ENCODE data around the gene FADS1. TPM values are rescaled to one million over a fixed set of nuclear protein-coding genes. Genes with fewer than 3 reads are reported as not detected.
A peak's percentile ranks its signal among the peaks of the same experiment; 100 is the strongest.

Gene FADS1
- total and polyA plus RNA-seq, 2 of the 8 experiments (the other 6 are each of a cell fraction or from before 2014, with no cell fraction given) = 115 to 141 TPM

GRCh38 chr11:61814958-61815789, 1.6 kb downstream of the FADS1 start:
- H2BK5ac ChIP-seq (ENCODE audit: low read depth, low read length) = peak overlapping the region; percentile 94
- peak in 1 of 2 experiments; percentile 68; a peak in 1 of 4 replicates for TF ChIP-seq HDAC2 (IDR thresholded peaks at IDR 0.05; ENCODE audit: borderline replicate concordance in 1 of 2, low read depth in 2 of 2, low read length in 2 of 2)
- peak; percentile 92 for TF ChIP-seq TAF7 (optimal IDR thresholded peaks at IDR 0.05; ENCODE audit: borderline replicate concordance, low read depth, low read length)
- TF ChIP-seq POLR2A (IDR thresholded peaks at IDR 0.05; ENCODE audit: control extremely low read depth in 1 of 2, low read depth in 2 of 2, low read length in 2 of 2) = peak in 1 of 2 experiments; percentile 53; a peak in 2 of 3 replicates
- TF ChIP-seq, protein P1, sequence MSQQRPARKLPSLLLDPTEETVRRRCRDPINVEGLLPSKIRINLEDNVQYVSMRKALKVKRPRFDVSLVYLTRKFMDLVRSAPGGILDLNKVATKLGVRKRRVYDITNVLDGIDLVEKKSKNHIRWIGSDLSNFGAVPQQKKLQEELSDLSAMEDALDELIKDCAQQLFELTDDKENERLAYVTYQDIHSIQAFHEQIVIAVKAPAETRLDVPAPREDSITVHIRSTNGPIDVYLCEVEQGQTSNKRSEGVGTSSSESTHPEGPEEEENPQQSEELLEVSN (IDR thresholded peaks at IDR 0.05) = peak; percentile 31; the same call in 1 of the 2 replicates
- TF ChIP-seq SIN3A (conservative IDR thresholded peaks at IDR 0.05 in 1 of 2, IDR thresholded peaks at IDR 0.05 in 1 of 2; ENCODE audit: low read depth in 1 of 2, low read length in 2 of 2) = peak in 1 of 2 experiments; percentile 22; a peak in 2 of 4 replicates
- no peak for TF ChIP-seq EGR1 (IDR thresholded peaks at IDR 0.05; ENCODE audit: borderline replicate concordance, low read depth, low read length)
- TF ChIP-seq CEBPB (IDR thresholded peaks at IDR 0.05; ENCODE audit: low read depth, low read length) = 0 out of 2 replicates have a peak, but pooled peaks have one; percentile 2
- TF ChIP-seq CHD2 (IDR thresholded peaks at IDR 0.05; ENCODE audit: low read length) = 0 out of 2 replicates have a peak, but pooled peaks have one; percentile 7

More at GRCh38 chr11:61814958-61815789, 1.6 kb downstream of the FADS1 start:
- H3K23me2 ChIP-seq (ENCODE audit: low read depth, low read length) = peaks cover 7% of the 10 kb centered on the region; the same call in 1 of the 2 replicates
- H2BK20ac ChIP-seq (ENCODE audit: low read length) = peak overlapping the region; percentile 88
- peak overlapping the region; percentile 1 for H3K14ac ChIP-seq (ENCODE audit: insufficient read length)
- peak overlapping the region; percentile 74 to 92 (median 76) for H3K4me3 ChIP-seq (ENCODE audit: extremely low read depth in 1 of 4, insufficient read depth in 2 of 4, low read depth in 3 of 4, low read length in 4 of 4)
- peak overlapping the region; percentile 98 for H4K5ac ChIP-seq (ENCODE audit: insufficient read length, low read depth, low read length)
- no peak overlapping the region for H3K23ac ChIP-seq (ENCODE audit: insufficient read length)
- CTCF ChIA-PET (ENCODE audit: partially characterized antibody) = interaction anchor here (0.8 to 10.2 kb wide), 14 partner anchors 7 to 267 kb away, joined by 3 to 118 read pairs (median 4); partner anchors contain the start of gene FEN1
- H3K18ac ChIP-seq (ENCODE audit: extremely low read depth, low read length) = peak overlapping the region; percentile 99
- peaks cover 0 to 2% of the 10 kb centered on the region in 2 experiments; a peak in 1 of 4 replicates for H3K9me3 ChIP-seq (ENCODE audit: insufficient read depth in 2 of 2, low read depth in 1 of 2, low read length in 1 of 2)
- H3K9ac ChIP-seq (replicated peaks in 1 of 4; ENCODE audit: extremely low read depth in 1 of 4, low read depth in 3 of 4, low read length in 3 of 4) = peak overlapping the region; percentile 84 to 98 (median 90)
- H3K4ac ChIP-seq (replicated peaks; ENCODE audit: insufficient read length, low read depth, low read length) = peak overlapping the region; percentile 90
- POLR2A ChIA-PET (ENCODE audit: partially characterized antibody) = interaction anchor here (0.6 to 16.2 kb wide), 24 partner anchors 13 to 333 kb away, joined by 3 to 354 read pairs (median 4); partner anchors contain the start of genes FADS2, FEN1 and TMEM258
- FAIRE-seq = no peak
- peak overlapping the region; percentile 81 to 87 for H3K4me2 ChIP-seq (ENCODE audit: insufficient read depth in 1 of 2, low read depth in 2 of 2, low read length in 2 of 2)
- H2AFZ ChIP-seq (ENCODE audit: low read length) = 0 out of 2 replicates have a peak overlapping the region, but pooled peaks have one; percentile 19
- peak overlapping the region; percentile 98 for H3K56ac ChIP-seq (replicated peaks; ENCODE audit: insufficient read length, low read depth, low read length)
- DNase-seq (ENCODE audit: low read depth in 1 of 2, low spot score in 2 of 2) = peak; percentile 96 to 97
- H2AK5ac ChIP-seq (ENCODE audit: low read depth, low read length) = peak overlapping the region; percentile 97
- H3K79me2 ChIP-seq (ENCODE audit: control insufficient read depth in 1 of 2, insufficient read depth in 2 of 2, low read length in 2 of 2) = peaks cover 0 to 37% of the 10 kb centered on the region in 2 experiments; a peak in 2 of 4 replicates
- 5% methylated on average over 62 of the region's 66 CpGs; no CpG with 5 or more reads in 1 of the 2 experiments for WGBS, 2 experiments (ENCODE audit: extremely low coverage in 1 of 2, insufficient coverage in 1 of 2, insufficient read length in 1 of 2, insufficient replicate concordance in 2 of 2, low coverage in 1 of 2, low lambda C conversion rate in 2 of 2, missing lambda C conversion rate in 1 of 2)
- H4K91ac ChIP-seq (replicated peaks; ENCODE audit: insufficient read length, low read length) = peak overlapping the region; percentile 97
- peaks cover 16 to 39% (median 29%) of the 10 kb centered on the region in 4 experiments for H3K36me3 ChIP-seq (ENCODE audit: control insufficient read depth in 2 of 4, insufficient read depth in 4 of 4, low read length in 3 of 4)
- peaks cover 0 to 5% of the 10 kb centered on the region in 2 experiments for H4K20me1 ChIP-seq (replicated peaks in 1 of 2; ENCODE audit: control insufficient read depth in 1 of 2, insufficient read depth in 2 of 2, low read length in 2 of 2)
- peak overlapping the region; percentile 94 for H3K27ac ChIP-seq (ENCODE audit: low read depth, low read length)
- peak overlapping the region; percentile 84 for H2BK12ac ChIP-seq (ENCODE audit: low read depth, low read length)
- H3K27me3 ChIP-seq (replicated peaks in 1 of 4; ENCODE audit: control insufficient read depth in 3 of 4, extremely low read depth in 1 of 4, insufficient read depth in 3 of 4, low read length in 3 of 4) = no peaks in the 10 kb centered on the region
- H4K8ac ChIP-seq (ENCODE audit: extremely low read depth, insufficient read depth, low read length) = peak overlapping the region; percentile 96; the same call in 1 of the 2 replicates
- H3K79me1 ChIP-seq (ENCODE audit: low read depth, low read length) = peaks cover 6% of the 10 kb centered on the region; the same call in 1 of the 2 replicates
- peak overlapping the region; percentile 1 for H2BK120ac ChIP-seq (replicated peaks; ENCODE audit: low read depth, low read length)
- peaks cover 2 to 9% (median 5%) of the 10 kb centered on the region in 4 experiments; a peak in 5 of 7 replicates for H3K4me1 ChIP-seq (replicated peaks in 1 of 4; ENCODE audit: control insufficient read depth in 3 of 4, insufficient read depth in 4 of 4, low read length in 3 of 4)
- H2BK15ac ChIP-seq (ENCODE audit: low read length) = peak overlapping the region; percentile 66; the same call in 1 of the 2 replicates
